Hematopoietic multipotent progenitor cell treated with erythropoietin and hydrocortisone succinate and interleukin-3 and kit ligand, for 8 days (in vitro differentiated cells): ENCODE data around the gene MCEMP1.

ENCODE experiments used
- DNase-seq: peaks from one replicate; pipeline ENCODE4 v3.0.0-alpha.2; 2015

The MCEMP1 gene

GRCh38 chr19:7674010-7675005 lies 2.6 kb upstream of the MCEMP1 start:
- DNase-seq, result peak; percentile 83

DNA sequence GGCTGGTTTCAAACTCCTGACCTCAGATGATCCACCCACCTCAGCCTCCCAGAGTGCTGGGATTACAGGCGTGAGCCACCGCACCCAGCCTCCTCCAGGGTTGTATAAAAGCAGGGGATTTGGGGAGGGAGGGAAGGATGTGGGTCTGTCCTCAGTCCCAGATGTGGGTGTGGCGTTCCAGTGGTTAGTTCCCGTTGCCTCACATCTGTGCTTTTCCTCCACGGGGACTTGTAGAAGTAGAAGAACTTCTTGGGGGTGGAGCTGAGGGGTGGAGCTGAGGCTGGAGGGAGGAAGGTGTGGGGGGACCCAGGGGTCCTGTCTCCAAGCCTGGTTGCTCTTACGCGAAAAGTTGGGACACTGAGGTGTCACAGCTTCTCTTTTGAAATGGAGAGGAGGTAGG lies 514 bp upstream of the MCEMP1 start:
- no peak for DNase-seq

DNA sequence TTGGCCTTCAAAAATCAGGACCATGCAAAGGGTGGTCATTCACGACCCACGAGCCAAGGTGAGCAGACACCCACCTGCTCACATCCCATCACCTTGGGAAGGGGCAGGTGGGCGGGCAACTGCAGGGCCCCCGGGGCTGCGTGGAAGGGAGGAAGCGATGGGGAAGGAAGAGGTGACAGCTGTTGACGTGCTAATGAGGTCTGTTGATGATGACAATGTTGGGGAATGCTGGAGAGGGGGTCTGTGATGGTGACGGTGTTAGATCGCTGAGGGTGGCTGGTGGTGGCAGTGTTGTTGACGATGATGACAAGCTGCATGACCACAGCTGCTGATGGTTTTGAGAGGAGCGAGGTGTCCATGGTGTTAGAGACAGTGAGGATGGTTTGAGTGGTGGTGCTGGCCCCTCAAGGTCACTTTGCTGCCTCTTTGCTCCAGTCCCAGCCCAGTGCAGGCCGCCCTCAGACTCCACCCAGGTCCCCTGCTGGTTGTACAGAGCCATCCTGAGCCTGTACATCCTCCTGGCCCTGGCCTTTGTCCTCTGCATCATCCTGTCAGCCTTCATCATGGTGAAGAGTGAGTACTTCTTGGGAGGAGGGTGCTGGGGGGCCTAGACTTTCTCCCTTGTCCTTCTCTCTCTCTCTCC lies 900 bp downstream of the MCEMP1 start:
- no peak for DNase-seq

- DNase-seq, result peak; percentile 89
Observed at GRCh38 chr19:7678971-7679751, 2.3 kb downstream of the MCEMP1 start.

- DNase-seq, result no peak
Observed at GRCh38 chr19:7679771-7680605, 3.1 kb downstream of the MCEMP1 start.

GRCh38 chr19:7680606-7681339 lies 3.9 kb downstream of the MCEMP1 start, which contains the start of gene TRAPPC5:
Gene TRAPPC5 (plus strand): TSS chr19:7680833. CDS start chr19:7682254, 1,421 bp downstream.
- peak; percentile 81 for DNase-seq

GRCh38 chr19:7681340-7682174 lies 4.7 kb downstream of the MCEMP1 start:
- DNase-seq, result peak; percentile 89

DNA sequence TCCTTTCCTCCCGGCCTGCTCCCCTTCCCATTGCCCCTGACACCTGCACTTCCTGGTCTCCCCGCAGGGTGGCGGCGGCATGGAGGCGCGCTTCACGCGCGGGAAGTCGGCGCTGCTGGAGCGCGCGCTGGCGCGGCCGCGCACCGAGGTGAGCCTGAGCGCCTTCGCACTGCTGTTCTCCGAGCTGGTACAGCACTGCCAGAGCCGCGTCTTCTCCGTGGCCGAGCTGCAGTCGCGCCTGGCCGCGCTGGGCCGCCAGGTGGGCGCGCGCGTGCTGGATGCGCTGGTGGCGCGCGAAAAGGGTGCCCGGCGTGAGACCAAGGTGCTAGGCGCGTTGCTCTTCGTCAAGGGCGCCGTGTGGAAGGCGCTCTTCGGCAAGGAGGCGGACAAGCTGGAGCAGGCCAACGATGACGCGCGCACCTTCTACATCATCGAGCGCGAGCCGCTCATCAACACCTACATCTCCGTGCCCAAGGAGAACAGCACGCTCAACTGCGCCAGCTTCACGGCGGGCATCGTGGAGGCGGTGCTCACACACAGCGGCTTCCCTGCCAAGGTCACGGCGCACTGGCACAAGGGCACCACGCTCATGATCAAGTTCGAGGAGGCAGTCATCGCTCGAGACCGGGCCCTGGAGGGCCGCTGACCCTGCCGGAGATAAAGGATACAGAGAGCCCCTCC lies 5.4 kb downstream of the MCEMP1 start:
- peak; percentile 5 for DNase-seq

DNA sequence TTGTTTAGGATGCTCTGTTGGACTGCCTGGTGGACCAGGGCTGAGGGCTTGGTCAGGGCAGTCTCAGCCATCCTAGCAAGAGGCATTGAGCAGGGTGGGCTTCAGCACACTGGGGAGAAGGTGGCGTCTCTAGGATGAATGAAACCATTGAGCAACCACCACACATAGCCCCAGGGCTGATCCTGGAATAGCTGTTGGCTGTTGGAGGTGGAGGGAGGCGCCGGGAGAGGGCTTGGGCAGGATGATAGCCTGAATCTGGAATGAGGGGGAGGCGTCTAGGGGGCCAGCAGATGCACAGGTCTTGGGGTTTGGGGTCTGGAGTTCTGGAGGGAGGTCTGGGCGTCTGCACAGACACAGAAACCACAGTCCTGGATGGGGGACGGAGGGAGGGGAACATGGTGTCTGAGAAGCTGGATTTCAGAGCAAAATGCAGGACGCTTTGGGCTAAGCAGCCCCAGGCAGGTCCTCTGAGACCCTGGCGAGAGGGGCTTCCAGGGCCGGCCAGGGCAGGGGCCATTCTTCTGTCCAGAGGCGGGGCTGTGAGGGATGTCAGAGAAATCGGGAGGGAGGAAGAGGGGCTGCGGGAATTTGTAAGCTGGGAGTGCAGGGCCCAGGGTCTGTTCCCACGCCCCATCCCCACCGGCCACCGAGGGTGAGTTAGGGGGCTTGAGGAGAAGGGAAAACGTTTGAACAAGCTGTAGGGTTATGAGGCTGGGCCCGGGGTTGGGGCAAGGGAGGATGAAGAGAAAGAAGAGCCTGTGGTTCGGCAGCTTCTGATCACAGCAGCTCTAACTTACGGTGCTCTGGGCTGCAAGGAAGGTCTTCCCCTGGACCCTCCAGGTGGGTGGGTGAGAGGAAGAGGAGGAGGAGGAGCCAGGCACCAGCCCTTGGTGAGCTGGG lies 8.9 kb downstream of the MCEMP1 start:
- DNase-seq, result no peak

DNA sequence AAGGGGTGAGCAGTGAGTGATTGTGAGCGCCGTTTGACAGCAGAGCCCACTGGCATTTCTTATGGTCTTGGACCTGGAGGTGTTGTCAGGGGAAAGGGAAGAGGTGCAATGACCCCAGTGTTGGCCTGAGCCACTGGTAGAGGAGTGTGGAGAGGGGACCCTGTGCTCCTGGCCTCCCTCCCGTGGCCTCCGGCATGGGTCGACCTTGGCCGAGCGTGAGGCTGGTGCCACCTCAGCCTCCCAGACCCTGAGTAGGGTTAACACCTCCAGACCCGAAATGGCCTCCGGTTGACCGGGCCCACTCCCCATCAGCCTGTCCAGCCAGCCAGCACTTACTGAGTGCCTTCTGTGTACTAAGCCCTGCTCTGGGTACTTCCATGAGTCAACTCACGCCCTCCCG lies 10.3 kb downstream of the MCEMP1 start:
- DNase-seq, result no peak

DNA sequence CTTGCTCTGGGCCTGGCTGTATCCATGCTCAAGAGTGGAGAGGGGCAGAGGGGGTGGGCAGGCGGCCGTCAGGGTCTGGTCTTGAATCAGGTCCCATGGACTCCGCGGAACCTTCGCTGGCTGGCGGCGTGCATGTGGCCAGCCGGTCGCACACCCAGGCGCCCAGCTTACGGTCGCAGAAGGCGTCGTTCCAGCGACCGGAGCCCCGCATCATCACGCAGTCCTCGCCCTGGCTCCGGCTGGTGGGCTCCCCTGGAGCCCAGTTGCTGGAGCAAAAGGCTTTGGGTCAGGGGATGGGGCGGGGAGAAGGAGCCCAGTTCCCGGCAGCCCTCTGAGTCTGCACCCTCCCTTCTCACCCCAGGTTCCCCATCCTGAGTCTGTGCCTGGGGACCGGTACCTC lies 12.3 kb downstream of the MCEMP1 start:
- DNase-seq, result no peak

DNA sequence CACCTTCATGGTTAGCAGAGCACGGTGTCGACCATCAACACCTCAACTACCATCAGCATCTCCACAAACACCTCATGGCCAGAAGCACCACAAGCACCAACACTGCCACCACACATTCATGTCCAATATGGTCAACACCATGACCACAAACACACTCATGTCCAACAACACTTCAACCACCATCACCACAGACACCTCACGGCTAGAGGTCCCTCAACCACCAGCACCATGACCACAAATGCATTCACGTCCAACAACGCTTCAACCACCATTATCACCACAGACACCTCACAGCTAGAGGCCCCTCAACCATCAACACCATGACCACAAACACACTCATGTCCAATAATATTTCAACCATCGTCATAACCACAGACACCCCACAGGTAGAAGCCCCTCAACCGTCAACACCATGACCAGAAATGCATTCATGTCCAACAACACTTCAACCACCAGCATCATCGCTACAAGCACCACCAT lies 13.9 kb downstream of the MCEMP1 start:
- no peak for DNase-seq

- no peak for DNase-seq
Observed at GRCh38 chr19:7691497-7691896, 14.6 kb downstream of the MCEMP1 start.

DNA sequence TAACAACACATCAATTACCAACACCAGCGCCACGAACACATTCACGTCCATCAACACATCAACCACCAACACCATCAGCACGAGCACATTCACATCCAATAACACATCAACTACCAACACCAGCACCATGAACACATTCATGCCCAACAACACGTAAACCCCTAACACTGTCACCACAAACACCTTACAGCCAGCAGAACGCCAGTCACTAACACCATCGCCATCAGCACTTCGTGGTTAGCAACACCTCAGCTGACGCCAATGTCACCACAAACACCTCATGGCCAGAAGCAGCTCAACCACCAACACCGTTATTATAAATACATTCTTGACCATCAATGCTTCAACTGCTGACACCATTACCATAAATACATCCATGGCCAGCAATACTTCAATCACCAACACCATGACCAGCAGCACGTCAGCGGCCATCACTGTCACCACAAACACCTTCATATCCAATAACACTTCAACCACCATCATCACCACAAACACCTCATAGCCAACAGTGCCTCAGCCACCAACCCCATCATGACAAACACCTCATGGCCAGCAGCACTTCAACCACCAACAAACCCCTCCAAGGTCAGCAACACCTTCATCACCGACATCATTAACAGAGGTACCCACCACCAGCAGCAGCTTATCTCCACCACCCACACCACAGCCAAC lies 15.7 kb downstream of the MCEMP1 start:
- DNase-seq, result no peak

DNA sequence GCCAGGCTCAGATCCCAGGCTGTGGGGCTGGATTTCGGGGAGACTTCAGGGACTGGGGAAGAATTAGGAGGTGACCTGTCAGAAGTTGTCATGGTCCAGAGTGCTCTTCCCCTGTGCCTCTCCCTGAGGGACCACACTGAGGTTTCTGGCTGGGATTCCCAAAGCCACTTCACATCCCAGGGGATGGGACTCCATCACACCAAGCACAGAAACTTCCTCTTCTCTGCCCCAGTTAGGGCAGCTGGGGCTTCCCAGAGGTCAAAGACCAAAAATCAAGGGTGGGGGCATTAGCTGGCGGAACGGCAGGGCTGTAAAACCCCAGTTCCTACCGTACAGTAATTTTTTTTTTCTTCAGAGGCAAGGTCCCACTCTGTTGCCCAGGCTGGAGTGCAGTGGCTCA lies 17.6 kb downstream of the MCEMP1 start:
- no peak for DNase-seq

DNA sequence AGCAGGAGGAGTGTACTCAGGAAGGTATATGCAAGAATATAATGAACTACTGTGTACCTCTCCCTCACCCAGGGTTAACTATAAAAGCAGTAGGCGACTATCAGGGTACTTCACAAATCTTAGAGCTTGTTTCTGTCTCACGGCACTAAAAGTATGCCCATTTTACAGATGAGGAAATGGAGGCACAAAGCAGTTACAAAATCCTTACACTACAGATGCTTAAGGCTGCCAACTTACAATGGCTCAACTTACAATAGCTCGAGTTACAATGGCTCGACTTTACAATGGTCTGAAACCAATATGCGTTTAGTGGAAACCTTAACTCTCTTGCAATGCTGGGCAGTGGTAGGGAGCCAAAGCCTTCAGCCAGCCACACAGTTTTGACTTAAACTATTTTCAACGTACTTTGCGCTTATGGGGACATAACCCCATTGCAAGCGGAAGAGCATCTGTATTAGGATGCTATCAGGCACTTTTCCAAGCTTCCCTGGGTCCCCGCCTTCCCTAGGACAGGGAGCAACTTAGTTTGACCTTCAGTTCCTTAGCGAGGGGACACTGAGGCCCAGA lies 20.9 kb downstream of the MCEMP1 start:
- DNase-seq, result no peak

- no peak for DNase-seq
Observed at GRCh38 chr19:7698583-7698982, 21.7 kb downstream of the MCEMP1 start.

- DNase-seq, result no peak
Observed at GRCh38 chr19:7699003-7699402, 22.1 kb downstream of the MCEMP1 start.
